ENCODE data around the gene TPP1.

TPP1 gene

GRCh38 chr11:6587360-6587953 lies 31.8 kb downstream of the TPP1 start:
- no peak for DNase-seq

GRCh38 chr11:6586434-6587359 lies 32.5 kb downstream of the TPP1 start:
- DNase-seq, result no peak

GRCh38 chr11:6584528-6584927 lies 34.7 kb downstream of the TPP1 start:
- no peak for DNase-seq

GRCh38 chr11:6583584-6583983 lies 35.6 kb downstream of the TPP1 start:
- DNase-seq, result no peak

- DNase-seq, result no peak
Observed at GRCh38 chr11:6579681-6580080, 39.5 kb downstream of the TPP1 start.

- no peak for DNase-seq
Observed at GRCh38 chr11:6578134-6578533, 41.1 kb downstream of the TPP1 start.

- DNase-seq, result no peak
Observed at GRCh38 chr11:6576471-6577373, 42.5 kb downstream of the TPP1 start.

- DNase-seq, result no peak
Observed at GRCh38 chr11:6574816-6575715, 44.2 kb downstream of the TPP1 start.

GRCh38 chr11:6572215-6572614 lies 47.0 kb downstream of the TPP1 start:
- no peak for DNase-seq

GRCh38 chr11:6571434-6572008 lies 47.7 kb downstream of the TPP1 start:
- DNase-seq, result no peak

GRCh38 chr11:6570691-6571427 lies 48.4 kb downstream of the TPP1 start:
- no peak for DNase-seq

- no peak for DNase-seq
Observed at GRCh38 chr11:6569706-6570105, 49.5 kb downstream of the TPP1 start.

- DNase-seq, result no peak
Observed at GRCh38 chr11:6568191-6568918, 50.9 kb downstream of the TPP1 start.

- no peak for DNase-seq
Observed at GRCh38 chr11:6567371-6567745, 51.9 kb downstream of the TPP1 start.

GRCh38 chr11:6566704-6567370 lies 52.4 kb downstream of the TPP1 start:
- no peak for DNase-seq

GRCh38 chr11:6565988-6566703 lies 53.1 kb downstream of the TPP1 start:
- no peak for DNase-seq

- DNase-seq, result no peak
Observed at GRCh38 chr11:6565325-6565724, 53.9 kb downstream of the TPP1 start.

GRCh38 chr11:6563667-6564066 lies 55.6 kb downstream of the TPP1 start:
- DNase-seq, result no peak

- DNase-seq, result no peak
Observed at GRCh38 chr11:6563121-6563619, 56.1 kb downstream of the TPP1 start.
